DMS79 (cell line): ENCODE results near the gene FAM124A.
"Not testable (repeated sequence)": the region's sequence is repeated elsewhere in the genome, so short reads cannot be mapped to it uniquely, and the experiment has no call there.

ENCODE experiments used
- DNase-seq: peaks from one replicate; lab custom pipeline; 2025; lab: John Stamatoyannopoulos, UW

Gene FAM124A

DNA sequence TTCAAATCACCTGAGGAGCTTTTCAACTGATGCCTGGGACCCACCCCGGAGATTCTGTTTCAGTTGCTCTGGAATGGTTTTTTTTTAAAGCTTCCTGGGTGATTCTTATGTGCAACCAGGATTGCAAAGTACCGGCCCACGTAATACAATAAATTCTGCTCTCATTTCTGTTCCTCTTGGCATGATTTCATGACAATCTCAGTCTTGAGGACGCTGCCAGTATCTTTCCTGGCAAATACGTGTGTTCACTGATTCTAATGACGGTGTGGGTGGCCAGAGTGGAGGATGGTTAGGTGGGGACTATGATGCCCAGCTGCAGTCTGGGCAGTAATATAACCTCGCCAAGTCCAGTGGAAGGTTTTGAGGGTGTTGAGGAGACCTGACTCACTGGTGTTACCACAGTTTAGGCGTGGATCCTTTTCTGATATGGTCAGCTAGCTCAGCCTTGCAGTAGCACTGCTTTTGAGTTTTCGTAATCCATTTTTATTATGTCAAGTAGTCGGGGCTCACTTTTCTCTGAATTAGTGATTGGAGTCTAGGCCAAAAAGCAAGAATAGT lies 49.4 kb downstream of the FAM124A start:
- DNase-seq: no peak

DNA sequence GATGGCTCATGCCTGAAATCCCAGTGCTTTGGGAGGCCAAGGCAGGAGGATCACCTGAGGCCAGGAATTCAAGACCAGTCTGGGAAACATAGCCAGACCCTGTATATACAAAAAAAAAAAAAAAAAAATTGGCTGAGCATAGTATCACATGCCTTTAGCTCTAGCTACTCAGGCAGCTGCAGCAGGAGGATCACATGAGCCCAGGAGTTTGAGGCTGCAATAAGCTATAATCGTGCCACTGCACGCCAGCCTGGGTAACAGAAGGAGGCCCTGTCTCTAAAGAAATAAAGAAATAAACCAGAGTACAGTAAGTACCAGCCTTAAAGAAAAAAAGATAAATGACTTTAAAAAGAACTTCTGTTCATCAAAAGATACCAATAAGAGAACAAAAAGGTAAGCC lies 52.9 kb downstream of the FAM124A start:
- no peak for DNase-seq

DNA sequence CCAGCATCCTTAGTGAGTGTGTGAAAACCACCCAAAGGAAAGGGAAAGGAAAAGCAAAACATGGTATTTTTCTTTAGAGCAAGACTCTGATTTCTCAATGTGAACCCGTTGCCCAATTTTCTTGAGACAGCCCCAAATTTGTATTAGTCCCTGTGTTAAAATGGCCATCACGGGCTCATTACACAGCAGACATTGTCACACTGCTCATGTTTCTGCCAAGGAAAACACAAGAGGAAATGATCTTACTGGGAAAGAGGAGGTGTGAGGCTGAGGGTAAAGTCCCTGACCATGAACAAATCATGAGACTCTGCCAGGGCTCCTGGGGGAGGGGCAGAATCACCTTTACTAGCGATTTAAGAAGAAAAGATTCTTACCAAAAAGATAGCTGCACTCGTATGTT lies 54.4 kb downstream of the FAM124A start:
- DNase-seq: no peak

DNA sequence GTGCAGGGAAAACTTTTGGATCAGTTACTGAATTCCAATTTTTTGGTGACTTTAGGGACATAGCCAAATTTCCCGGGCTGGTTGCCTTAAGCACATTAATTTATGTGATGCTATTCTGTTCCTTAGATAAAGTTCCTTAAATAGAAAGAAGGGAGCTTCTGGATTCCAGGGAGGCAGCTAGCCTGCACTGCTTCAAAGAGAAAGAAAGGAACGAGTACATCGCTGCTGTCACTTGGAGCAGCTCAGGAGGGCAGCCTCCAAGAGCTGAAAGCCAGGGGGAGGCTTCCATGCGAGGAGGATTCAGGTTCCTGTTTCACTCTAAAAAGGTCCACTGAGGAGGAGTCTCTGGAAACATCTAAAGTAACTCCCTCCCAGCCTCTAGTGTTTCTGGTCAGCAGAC lies 55.7 kb downstream of the FAM124A start:
- no peak for DNase-seq

DNA sequence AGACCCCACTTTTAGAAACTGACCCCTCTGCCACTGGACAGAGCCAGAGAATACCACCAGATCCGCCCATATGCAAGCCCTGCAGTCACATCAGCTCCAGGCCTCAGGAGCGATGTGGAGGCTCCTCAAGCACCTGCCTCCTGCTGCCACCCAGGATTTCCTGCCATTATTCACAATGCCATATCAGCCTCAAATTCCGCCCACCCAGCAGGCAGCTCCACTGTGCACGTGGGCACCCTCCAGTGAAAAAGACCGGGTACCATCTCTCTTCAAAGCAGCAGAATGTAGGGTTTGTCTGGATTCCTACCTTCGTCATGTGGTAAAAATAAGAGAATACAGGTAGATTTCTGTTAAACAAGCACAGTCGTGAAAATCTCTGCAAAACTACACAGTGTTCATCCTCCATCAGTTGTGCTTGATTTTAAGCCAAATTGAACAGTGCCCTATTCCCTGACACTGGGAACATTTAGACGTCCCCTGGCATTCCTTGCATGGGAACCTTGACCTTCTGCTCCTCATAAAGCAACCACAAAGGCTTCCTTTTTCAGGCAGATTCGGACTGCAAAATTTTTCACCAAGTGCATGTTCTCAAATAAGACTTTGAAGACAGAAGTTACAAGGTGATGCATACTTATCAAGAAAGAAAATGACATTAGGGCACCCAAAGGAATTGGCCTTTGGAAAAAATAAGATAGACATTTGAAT lies 56.4 kb downstream of the FAM124A start:
- no peak for DNase-seq

DNA sequence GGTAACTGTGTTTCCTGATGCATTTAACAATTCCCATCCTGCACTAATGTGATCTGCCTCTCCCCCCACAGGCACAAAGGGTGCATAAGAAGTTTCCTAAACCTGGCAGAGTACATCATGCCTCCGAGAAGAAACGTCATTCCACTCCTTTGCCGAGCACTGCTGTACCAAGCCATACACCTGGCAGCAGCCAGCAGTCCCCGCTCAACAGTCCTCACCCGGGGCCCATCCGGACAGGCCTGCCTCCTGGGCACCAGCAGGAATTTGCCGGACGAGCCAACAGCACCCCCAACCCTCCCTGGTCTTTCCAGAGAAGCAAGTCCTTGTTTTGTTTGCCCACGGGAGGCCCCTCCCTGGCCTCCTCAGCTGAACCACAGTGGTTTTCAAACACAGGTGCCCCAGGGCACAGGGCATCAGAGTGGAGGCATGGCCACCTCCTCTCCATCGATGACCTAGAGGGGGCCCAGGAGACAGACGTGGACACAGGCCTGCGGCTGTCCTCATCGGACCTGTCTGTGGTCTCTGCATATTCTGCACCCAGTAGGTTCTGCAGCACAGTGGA lies 58.3 kb downstream of the FAM124A start:
- DNase-seq: no peak

DNA sequence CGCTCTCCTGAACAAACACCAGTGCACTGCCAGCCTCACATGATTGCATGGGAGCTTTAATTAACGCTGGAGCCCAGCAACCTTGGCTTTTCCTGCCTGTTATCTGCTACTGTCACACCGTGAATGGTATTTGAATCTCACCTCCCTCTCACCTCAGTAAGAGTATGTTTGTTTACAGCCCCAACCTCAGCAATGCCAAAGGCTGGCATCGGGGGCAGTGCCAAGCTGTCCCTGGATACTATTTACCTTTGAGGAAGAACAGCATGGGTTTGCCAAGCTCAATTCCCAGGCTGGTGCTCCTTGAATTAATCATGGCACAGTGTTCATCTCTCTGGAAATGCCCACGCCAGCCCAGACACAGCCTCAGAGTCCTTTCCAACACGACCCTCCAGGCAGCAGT lies 60.1 kb downstream of the FAM124A start:
- DNase-seq: no peak

DNA sequence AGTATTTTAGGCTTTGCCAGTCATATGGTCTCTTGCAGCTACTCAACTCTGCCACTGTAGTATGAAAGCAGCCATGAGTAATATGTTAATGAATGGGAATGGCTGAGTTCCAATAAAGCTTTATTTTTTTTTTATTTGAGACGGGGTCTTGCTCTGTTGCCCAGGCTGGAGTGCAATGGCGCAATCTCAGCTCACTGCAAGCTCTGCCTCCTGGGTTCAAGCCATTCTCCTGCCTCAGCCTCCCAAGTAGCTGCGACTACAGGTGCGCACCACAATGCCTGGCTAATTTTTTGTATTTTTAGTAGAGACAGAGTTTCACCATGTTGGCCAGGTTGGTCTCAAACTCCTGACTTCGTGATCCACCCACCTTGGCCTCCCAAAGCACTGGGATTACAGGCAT lies 60.7 kb downstream of the FAM124A start:
- DNase-seq: not testable (repeated sequence)

DNA sequence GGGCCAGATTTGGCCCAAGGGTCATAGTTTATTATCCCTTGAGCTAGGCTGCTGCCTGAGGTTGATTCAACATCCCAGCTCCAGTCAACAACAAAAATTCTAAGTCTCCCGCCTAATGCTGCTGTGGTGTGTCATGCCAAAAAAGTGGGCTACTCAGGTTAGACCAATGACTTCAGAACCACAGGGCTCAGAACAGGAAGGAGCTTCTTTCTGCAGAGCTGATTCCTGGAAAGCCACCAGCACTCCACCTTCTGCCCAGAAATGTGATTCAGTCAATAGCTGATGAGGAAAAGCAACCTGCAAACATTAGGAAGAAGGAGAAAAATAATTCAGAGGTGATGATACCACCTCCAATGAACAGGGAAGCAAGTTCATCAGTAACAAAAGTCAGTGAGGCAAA lies 61.2 kb downstream of the FAM124A start:
- no peak for DNase-seq

DNA sequence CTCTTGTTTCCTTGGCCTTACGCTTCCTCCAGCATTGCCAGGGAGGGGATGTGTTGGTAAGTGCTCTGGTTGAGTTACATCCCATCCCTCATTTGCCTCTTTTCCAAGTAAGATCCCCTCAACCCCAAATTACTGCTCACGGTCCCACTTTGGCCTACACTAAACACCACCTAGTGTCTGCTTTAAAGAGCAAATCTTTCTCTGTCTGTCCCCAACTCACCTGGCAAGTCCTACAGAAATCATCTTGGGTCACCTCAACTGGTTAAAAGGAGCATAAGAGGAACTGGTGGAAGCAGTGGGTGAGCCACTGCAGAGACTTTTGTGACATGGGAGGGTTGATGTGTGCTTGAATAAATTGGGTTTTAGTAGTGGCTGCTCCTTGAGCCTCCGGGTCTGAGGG lies 62.1 kb downstream of the FAM124A start:
- DNase-seq: no peak

DNA sequence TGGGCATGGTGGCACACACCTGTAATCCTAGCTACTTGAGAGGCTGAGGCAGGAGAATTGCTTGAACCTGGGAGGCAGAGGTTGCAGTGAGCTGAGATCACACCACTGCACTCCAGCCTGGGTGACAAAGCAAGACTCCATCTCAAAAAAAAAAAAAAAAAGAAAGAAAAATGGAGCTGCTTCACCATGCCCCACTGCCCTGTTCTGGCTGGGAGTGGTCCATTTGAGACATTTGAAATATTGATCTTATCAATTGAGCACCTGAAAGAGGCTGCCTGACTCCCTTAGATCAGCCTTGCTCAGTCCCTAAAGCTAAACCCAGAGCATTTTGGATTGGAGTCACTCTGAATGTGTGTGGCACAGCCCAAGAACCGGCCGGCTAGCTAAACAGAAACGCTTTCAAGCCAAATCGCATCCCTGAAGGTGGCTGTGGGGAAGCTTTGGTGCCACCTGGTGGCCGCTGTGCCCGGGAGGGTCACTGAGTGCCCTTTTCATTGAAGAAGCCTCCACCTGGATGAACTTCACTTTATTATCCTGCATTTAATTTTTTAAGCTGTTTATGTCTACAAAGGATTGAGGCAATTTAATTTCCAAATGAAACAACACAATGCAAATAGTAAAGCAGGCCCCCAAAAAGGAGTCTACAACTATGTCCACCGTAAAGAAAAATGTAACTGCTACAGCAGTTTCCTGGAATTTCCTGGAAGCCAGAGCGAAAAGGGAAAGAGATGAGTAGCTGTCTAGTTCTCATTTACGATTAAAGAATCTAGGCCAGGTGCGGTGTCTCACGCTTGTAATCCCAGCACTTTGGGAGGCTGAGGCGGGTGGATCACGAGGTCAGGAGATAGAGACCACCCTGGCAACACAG lies 64.2 kb downstream of the FAM124A start:
- no peak for DNase-seq

DNA sequence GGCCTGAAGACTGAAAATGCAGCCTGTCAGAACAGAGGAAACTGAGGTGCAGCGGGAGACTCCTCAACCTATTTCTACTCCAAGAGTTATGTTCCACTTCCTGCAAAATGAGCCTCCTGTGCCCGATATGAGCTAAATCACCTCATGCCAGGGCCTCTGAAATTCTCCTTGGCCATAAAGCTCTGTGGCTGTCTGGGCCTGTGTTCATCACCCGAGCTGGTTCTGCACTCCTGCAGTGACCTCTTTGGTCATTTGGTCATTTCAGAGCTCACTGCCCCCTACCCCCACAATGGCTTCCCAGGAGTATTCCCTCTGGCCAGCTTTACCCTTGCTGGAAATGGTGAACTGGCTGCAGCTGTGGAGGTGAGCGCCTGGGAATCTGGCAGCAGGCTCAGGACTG lies 65.6 kb downstream of the FAM124A start:
- no peak for DNase-seq

DNA sequence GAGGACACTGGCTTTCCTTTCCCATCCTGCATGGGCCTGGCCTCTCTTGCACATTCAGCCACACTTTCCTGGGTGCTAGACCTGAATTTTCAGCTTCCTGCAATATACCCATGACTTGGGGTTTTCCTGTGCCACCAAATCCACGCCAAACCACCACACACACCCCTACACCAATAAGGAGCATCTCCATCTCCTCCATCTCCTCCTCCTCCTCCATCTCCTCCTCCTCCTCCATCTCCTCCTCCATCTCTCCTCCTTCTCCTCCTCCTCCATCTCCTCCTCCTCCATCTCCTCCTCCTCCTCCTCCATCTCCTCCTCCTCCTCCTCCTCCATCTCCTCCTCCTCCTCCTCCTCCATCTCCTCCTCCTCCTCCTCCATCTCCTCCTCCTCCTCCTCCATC lies 66.1 kb downstream of the FAM124A start:
- not testable (repeated sequence) for DNase-seq

DNA sequence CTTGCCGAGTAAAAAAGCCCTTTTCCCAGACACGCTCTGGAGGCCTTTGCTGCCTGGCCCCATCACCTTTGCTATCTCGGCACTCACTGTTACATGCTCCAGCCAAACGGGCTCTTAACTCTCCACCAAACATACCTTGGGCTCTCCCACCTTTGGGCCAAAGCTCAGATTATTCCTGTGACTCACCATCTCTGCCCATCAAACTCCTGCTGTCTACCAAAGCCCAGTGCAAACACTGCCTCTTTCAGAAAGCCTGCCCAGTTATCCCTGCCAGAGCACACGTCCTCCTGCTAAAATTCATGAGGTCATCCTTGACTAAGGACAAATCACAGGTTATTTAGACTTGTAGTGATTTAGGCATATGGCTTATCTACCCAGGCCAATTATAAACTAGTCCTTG lies 69.1 kb downstream of the FAM124A start:
- no peak for DNase-seq

DNA sequence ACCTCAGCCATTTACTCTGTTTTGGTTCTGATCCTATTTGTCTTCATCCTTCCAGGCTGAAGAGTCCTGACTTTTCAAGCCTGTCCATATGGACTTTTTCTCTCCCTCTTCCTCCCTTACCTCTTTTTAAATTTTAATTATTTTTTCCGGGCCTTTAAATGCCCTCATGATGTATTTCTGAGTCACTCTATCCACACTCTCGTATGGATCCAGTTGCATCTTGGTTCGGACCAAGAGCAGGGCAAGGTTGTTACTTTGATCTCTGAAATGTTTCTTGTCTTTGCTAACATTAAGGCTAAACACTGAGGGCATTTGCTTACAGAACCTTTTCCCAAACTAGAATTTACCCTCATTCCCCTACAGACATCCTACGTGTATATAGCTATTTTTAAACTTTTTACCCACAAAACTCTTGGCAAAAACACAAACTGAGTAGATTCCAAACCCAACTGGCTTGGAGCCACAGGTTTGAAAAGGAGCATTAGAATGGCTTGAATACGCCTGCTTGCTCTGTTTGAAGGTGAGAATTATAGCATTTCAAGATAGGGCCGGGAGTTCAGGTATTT lies 69.9 kb downstream of the FAM124A start:
- DNase-seq: no peak

DNA sequence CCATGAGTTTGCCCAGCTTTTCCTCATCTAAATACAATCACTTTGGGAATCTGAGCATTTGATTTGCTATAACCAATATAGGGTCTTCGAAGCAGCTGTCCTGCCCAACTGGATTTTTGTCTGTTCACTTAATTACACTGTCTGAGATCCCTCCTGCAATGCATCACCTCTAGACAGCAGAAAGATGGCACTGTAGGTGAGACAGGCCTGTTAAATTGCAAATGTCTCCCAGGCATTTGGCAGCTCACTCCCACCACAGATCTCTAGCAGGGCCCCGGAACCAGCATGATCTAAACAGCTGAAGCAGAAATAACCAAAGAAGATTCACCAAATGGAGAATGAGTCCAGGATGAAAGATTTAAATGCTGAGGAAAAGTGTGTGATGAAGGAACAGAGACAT lies 75.4 kb downstream of the FAM124A start:
- DNase-seq: no peak

DNA sequence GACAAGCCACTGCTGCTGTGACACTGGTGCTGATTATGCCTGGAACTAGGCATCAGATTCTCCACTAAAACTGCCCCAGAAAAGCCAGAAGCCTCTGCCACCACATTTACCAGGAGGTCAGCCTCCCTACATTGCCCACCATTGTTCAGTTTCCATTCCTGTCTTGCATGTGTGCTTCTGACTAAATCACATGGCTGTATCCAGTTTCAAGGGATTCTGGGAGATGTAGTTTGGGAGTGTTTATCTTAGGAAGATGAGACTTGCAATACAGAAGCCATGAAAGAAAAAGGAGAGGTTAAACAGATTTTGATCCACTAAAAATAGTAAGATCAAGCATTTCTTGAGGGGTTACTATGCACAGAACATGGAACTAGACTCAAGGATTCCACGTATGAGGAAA lies 76.6 kb downstream of the FAM124A start:
- DNase-seq: no peak

DNA sequence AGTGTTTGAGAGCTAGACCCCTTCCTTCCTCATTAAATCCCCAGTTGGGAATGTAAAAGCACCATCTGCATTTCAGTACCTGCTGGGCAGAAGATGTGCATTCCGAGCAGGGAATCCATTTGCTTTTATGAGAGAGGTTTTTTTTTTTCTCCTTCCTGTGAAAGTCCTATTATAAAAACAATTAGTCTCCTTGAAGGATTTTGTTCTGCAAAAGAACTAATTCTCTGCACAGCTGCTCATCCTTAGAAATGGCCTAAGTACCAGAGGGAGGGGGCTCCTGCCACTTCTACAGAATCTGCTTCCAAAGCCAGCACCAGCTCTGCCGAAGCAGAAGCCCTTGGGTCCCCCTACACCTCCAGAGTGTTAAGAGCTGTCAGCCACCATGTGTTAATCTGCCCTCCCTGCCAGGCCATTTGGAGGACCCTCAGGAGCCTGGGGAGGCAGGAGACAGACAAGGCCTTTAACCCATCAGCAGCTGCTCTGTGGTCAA lies 80.9 kb downstream of the FAM124A start:
- DNase-seq: no peak

DNA sequence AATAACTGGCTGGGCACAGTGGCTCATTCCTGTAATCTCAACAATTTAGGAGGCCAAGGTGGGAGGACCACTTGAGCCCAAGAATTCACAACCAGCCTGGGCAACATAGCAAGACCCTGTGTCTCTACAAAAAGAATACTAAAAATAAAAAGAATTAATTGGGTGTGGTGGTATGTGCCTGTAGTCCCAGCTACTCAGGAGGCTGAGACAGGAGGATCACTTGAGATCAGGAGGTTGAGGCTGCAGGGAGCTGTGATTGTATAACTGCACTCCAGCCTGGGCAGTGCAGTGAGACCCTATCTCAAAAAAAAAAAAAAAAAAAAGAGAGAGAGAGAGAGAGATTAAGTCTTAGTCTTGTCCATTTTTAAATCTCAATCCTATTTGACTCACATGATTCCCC lies 81.7 kb downstream of the FAM124A start:
- DNase-seq: no peak

DNA sequence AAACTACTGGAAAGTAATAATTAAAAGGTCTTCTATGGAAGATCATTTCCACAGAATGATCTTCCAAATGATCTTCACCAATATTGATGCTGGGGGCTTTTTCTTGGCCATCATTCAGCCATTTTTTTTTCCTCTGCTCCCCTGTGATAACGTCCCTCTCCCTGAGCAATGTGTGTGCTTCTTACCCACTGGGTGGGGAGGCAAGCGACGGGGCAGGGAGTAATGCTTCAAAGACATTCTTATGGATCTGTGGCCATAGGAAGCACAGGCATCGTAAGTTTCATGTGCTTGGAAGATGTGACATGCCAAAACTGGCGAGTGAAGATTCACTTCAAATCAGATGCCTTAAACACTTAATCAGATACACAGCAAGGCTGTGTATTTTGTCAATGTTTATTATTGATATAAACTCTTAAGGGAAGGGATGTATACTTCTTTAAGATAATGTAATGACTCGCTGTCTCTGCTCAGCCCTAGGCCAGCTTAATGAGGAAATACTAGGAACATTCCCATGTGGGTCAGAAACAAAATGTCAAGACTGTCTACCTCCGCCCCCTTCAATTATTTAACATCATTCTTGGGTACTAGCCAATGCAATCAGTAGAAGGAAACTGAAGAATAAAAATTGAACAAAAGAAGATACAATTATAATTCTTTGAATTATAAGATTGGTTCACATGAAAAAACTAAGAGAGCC lies 83.2 kb downstream of the FAM124A start:
- DNase-seq: no peak

DNA sequence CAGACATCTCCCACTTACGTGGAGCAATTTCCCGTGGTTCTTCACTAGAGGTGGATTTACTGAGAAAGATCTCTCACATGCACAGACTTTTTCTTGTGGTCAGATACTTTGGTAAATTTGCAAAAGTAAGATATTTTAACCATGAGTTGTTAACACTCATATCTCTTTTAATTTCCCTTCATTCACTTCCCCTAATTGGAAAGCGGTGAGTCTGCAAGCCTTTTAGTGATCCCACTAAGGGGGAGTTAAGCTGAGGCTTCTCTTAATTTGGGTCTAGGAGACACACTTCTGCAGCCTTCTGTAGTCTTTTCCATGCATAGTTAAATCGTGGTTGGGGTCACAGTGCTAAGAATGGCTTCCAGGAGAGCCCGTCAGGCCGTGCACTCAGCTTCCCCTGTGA lies 86.6 kb downstream of the FAM124A start:
- DNase-seq: no peak

DNA sequence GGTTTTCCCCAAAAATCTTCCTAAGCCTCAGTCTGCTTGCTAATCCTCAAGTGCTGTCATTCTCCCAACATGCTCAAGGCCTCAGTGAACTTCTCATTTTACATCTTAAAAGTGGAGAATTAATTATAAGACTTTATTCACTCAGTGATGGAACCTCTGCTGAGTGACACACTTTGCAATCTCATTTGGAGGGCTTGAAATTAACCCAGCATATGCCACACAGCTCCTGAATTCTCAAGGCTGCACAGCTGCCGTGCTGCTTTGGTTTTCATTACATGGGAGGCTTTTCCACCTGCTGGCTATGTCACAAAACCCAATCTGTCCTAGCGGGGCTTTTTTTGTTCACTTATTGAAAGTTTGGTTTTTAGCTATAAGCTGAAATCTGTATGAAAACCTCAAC lies 89.0 kb downstream of the FAM124A start:
- no peak for DNase-seq
